Measurements from ENCODE around the gene CRELD2.

CRELD2 gene

DNA sequence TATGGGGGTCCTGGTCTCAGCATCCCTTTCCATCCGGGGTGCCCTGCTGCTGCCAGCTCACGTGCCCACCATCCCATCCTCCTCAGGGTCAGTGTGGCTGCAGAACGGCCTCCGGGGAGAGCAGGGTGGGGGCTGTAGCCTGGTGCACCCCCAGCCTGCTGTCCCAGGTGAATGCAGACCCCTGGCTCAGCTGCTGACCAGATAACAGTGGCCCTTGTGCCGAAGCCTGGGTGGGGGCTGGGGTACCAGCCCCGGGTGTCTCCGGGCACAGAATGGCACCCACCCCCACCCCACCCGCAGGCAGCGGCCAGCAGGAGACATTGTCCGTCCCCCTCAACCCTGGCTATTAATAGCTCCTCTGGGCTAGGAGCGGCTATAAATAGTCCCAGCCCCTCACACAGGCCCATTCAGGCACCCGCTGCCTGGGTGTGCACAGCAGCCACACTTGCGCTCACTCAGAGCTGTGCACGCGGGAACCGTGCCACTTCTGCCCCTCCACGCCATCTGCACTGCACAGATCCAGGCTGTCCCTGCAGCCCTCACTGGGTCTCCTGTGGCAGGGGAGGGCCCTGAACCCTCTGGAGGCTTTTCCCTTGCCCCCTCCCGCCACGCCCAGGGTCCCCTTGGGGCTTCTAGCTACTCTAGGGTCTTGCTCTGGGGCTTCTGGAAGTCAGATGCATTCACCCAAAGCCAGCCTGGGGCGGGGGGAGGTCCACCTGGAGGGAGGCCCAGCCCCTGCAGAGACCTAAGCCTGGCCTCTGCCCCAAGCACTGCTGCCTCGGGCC, 18.7 kb downstream of the CRELD2 start:
- H3K9me3 ChIP-seq, result no peaks in the 10 kb centered on the region
- H3K4me3 ChIP-seq (ENCODE audit: low read depth in 1 of 2, low read length in 1 of 2), result peak overlapping the region; percentile 67 to 76
- peaks cover 7% of the 10 kb centered on the region for H3K27me3 ChIP-seq
- peak overlapping the region; percentile 98 for H3K27ac ChIP-seq
- TF ChIP-seq, protein P1, sequence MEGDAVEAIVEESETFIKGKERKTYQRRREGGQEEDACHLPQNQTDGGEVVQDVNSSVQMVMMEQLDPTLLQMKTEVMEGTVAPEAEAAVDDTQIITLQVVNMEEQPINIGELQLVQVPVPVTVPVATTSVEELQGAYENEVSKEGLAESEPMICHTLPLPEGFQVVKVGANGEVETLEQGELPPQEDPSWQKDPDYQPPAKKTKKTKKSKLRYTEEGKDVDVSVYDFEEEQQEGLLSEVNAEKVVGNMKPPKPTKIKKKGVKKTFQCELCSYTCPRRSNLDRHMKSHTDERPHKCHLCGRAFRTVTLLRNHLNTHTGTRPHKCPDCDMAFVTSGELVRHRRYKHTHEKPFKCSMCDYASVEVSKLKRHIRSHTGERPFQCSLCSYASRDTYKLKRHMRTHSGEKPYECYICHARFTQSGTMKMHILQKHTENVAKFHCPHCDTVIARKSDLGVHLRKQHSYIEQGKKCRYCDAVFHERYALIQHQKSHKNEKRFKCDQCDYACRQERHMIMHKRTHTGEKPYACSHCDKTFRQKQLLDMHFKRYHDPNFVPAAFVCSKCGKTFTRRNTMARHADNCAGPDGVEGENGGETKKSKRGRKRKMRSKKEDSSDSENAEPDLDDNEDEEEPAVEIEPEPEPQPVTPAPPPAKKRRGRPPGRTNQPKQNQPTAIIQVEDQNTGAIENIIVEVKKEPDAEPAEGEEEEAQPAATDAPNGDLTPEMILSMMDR (IDR thresholded peaks at IDR 0.05), result no peak
- peaks cover 35 to 36% of the 10 kb centered on the region in 2 experiments for H3K4me1 ChIP-seq (ENCODE audit: control insufficient read depth in 1 of 2, insufficient read depth in 1 of 2, low read depth in 1 of 2, low read length in 1 of 2)
- H3K36me3 ChIP-seq, result no peaks in the 10 kb centered on the region

DNA sequence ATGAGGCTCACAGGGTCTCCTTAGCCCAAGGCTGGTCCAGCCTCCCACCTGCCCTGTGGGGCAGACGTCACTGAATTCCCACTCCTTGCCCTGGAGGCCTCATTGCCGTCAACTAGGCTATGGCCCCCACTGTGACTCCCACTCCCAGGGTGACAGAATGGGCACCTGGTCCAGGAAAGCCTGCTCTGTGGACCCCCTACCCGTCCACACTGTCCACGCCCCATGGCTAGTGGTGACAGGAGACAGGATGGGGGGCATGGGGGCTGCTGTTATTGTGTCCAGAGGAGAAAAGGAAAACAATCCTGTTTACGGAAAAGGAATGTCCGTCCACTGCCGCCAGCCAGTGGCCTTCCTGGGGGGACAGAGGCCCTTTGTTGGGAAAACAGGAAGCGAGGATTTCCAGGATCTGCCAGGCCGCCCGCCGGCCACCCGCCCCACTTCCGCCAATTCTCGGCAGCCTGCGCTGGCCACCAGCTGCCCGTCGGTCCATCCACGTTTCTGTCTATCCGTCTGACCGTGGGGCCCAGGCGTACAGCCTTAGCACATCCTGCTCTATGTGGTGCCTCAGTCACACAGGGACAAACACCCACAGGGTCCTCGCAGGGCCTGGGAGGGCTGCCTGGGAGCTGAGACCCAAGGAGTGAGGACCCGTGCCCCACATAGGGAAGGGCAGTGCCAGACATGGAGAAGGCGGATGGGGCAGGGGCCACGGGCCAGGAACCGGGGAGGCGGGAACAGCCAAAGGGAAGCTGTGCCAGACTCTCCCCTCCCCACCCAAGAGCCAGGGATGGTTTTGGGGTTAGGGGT, 19.5 kb downstream of the CRELD2 start:
- peaks cover 7% of the 10 kb centered on the region for H3K27me3 ChIP-seq
- TF ChIP-seq, protein P1 (IDR thresholded peaks at IDR 0.05), result no peak
- H3K4me1 ChIP-seq (ENCODE audit: control insufficient read depth in 1 of 2, insufficient read depth in 1 of 2, low read depth in 1 of 2, low read length in 1 of 2), result peaks cover 28 to 34% of the 10 kb centered on the region in 2 experiments
- H3K4me3 ChIP-seq (ENCODE audit: low read depth in 1 of 2, low read length in 1 of 2), result no peak overlapping the region
- no peaks in the 10 kb centered on the region for H3K36me3 ChIP-seq
- H3K27ac ChIP-seq, result peak overlapping the region; percentile 98
- H3K9me3 ChIP-seq, result no peaks in the 10 kb centered on the region

GRCh38 chr22:49938565-49939136, 20.2 kb downstream of the CRELD2 start:
- peak overlapping the region; percentile 20 for H3K27ac ChIP-seq
- no peaks in the 10 kb centered on the region for H3K9me3 ChIP-seq
- TF ChIP-seq, protein P1 (IDR thresholded peaks at IDR 0.05), result no peak
- H3K27me3 ChIP-seq, result peaks cover 7% of the 10 kb centered on the region
- H3K4me3 ChIP-seq (ENCODE audit: low read depth in 1 of 2, low read length in 1 of 2), result no peak overlapping the region
- peaks cover 21 to 27% of the 10 kb centered on the region in 2 experiments for H3K4me1 ChIP-seq (ENCODE audit: control insufficient read depth in 1 of 2, insufficient read depth in 1 of 2, low read depth in 1 of 2, low read length in 1 of 2)
- H3K36me3 ChIP-seq, result no peaks in the 10 kb centered on the region

GRCh38 chr22:49941507-49942316, 23.3 kb downstream of the CRELD2 start:
- Histone ChIP-seq H3K36me3 (no peaks in the 10 kb centered on the region), H3K27me3 (peaks cover 6% of the 10 kb centered on the region), H3K27ac (peak overlapping the region; percentile 14), H3K4me1 (ENCODE audit: control insufficient read depth in 1 of 2, insufficient read depth in 1 of 2, low read depth in 1 of 2, low read length in 1 of 2) (peaks cover 15 to 18% of the 10 kb centered on the region in 2 experiments), H3K4me3 (ENCODE audit: low read depth in 1 of 2, low read length in 1 of 2) (no peak overlapping the region), H3K9me3 (no peaks in the 10 kb centered on the region)
- TF ChIP-seq, protein P1 (IDR thresholded peaks at IDR 0.05), result no peak
